GM12878 (cell line): ENCODE results near the gene MYO15B. TPM values are rescaled to one million over a fixed set of nuclear protein-coding genes. Genes with fewer than 3 reads are reported as not detected.
A peak's percentile ranks its signal among the peaks of the same experiment; 100 is the strongest.

Experiments
- ATAC-seq: fragments of 200-7000 bp; cut with Tn5 transposase; 3 replicates; pipeline ENCODE4 v1.9.1; 2020; ENCODE audit warnings: mild to moderate bottlenecking, moderate library complexity
- BruUV-seq: library from RNA; stranded (reverse); fragments of 400-500 nt; replicated peaks from 2 replicates; lab custom pipeline; 2021; lab: Mats Ljungman, UMichigan
- CTCF ChIA-PET: fragments of 300-600 bp; sonication (Branson Sonifier 250); formaldehyde crosslinking; extraction: SDS; loops from one replicate; lab custom pipeline; 2021; ENCODE audit warnings: inconsistent platforms; lab: Yijun Ruan, JAX
- POLR2A ChIA-PET: fragments of 350-600 bp; formaldehyde crosslinking; extraction: SDS; loops from one replicate; lab custom pipeline; 2021; ENCODE audit warnings: inconsistent platforms; lab: Charles Lee
- RAD21 ChIA-PET: fragments of 300-600 bp; sonication (Branson Sonifier 250); formaldehyde crosslinking; loops from one replicate; lab custom pipeline; 2023; ENCODE audit warnings: antibody characterized with exemption; ENCODE audit not compliant: unreplicated experiment; lab: Charles Lee
- SMC1A ChIA-PET: fragments of 300-600 bp; sonication (Branson Sonifier 250); formaldehyde crosslinking; loops from one replicate; lab custom pipeline; 2023; ENCODE audit not compliant: unreplicated experiment, uncharacterized antibody; lab: Charles Lee
- DNase-seq: peaks from one replicate; pipeline ENCODE4 v3.0.0-alpha.2; 2011; ENCODE audit warnings: low read depth, low spot score
- FAIRE-seq: peaks from 3 replicates; lab custom pipeline; 2011; peaks lifted over from hg19 to GRCh38; lab: Jason Lieb, UNC
- H2AFZ ChIP-seq: 2 replicates; pipeline ENCODE4 v1.6.0; 2011; ENCODE audit warnings: low read depth, low read length, control low read depth; ENCODE audit not compliant: control insufficient read depth
- H3K27ac ChIP-seq: 2 replicates; pipeline ENCODE4 v1.5.1; 2011; ENCODE audit warnings: control low read depth; ENCODE audit not compliant: control insufficient read depth, insufficient read depth
- H3K27me3 ChIP-seq, 2 experiments: replicated peaks in 1 of 2; 2 replicates each; pipeline versions ENCODE4 v1.6.0 to v1.6.1; 2011; ENCODE audit warnings: low read length in 1 of 2; ENCODE audit not compliant: control insufficient read depth in 2 of 2, insufficient read depth in 2 of 2
- H3K36me3 ChIP-seq, 2 experiments: 2 replicates each; pipeline ENCODE4 v1.5.1; 2011; ENCODE audit warnings: low read length in 1 of 2; ENCODE audit not compliant: control insufficient read depth in 2 of 2, insufficient read depth in 2 of 2
- H3K4me1 ChIP-seq: 2 replicates; pipeline ENCODE4 v1.6.1; 2011; ENCODE audit warnings: mild to moderate bottlenecking, low read length, moderate library complexity, mixed read lengths; ENCODE audit not compliant: control insufficient read depth, insufficient read depth
- H3K4me2 ChIP-seq: 2 replicates; pipeline ENCODE4 v1.6.0; 2011; ENCODE audit warnings: control low read depth; ENCODE audit not compliant: control insufficient read depth, insufficient read depth
- H3K4me3 ChIP-seq: fragments of 200-600 bp; sonication (generic); 2 replicates; pipeline ENCODE4 v1.5.1; 2016
- H3K79me2 ChIP-seq: 2 replicates; pipeline ENCODE4 v1.6.0; 2011; ENCODE audit warnings: low read length; ENCODE audit not compliant: control insufficient read depth, insufficient read depth
- H3K9ac ChIP-seq: 2 replicates; pipeline ENCODE4 v1.8.0; 2011; ENCODE audit warnings: low read length, control low read depth, mixed read lengths; ENCODE audit not compliant: control insufficient read depth, insufficient read depth
- H3K9me3 ChIP-seq: replicated peaks from 3 replicates; pipeline ENCODE4 v1.5.1; 2011; ENCODE audit warnings: mild to moderate bottlenecking, low read length; ENCODE audit not compliant: control insufficient read depth, insufficient read depth
- H4K20me1 ChIP-seq: 2 replicates; pipeline ENCODE4 v1.6.0; 2011; ENCODE audit not compliant: control insufficient read depth, insufficient read depth
- BHLHE40 ChIP-seq, 2 experiments: fragments of 450-650 bp in 1 of 2; IDR thresholded peaks; 2 replicates each; pipeline ENCODE4 v1.6.1; 2011 to 2017; ENCODE audit warnings: low read depth in 2 of 2, borderline replicate concordance in 1 of 2, improper control_type of control experiment in 1 of 2, low read length in 1 of 2, mild to moderate bottlenecking in 1 of 2
- E2F8 ChIP-seq: fragments of 450-650 bp; IDR thresholded peaks from 2 replicates; pipeline ENCODE4 v1.6.1; 2018; ENCODE audit warnings: mild to moderate bottlenecking, low read depth, moderate library complexity; ENCODE audit not compliant: partially characterized antibody
- MXI1 ChIP-seq: fragments of 150-350 bp; IDR thresholded peaks from 2 replicates; pipeline ENCODE4 v1.6.1; 2011; ENCODE audit warnings: low read depth, mild to moderate bottlenecking, inconsistent platforms, low read length, improper control_type of control experiment
- RUNX3 ChIP-seq: IDR thresholded peaks from 2 replicates; pipeline ENCODE4 v1.6.1; 2012; ENCODE audit warnings: low read length, inconsistent platforms
- TCF7 ChIP-seq: IDR thresholded peaks from 2 replicates; pipeline ENCODE4 v1.6.1; 2014; ENCODE audit warnings: antibody characterized with exemption, borderline replicate concordance
- ZBTB4 ChIP-seq: fragments of 450-650 bp; formaldehyde crosslinking; IDR thresholded peaks from 2 replicates; pipeline ENCODE4 v1.4.0; 2022; ENCODE audit warnings: mild to moderate bottlenecking, moderate library complexity
- WGBS: methylation state at CpG from one replicate; pipeline ENCODE4 v1.1.6; 2016; ENCODE audit warnings: low lambda C conversion rate; ENCODE audit not compliant: insufficient replicate concordance, insufficient coverage; ENCODE audit errors: missing lambda C conversion rate; 5-methylcytosine and 5-hydroxymethylcytosine counted together
- in situ Hi-C: fragments of 300-500 bp; cut with MboI; formaldehyde crosslinking; loops from 9 replicates; pipeline ENCODE4 v1.14.3; 2018; ENCODE audit warnings: mixed read lengths
- intact Hi-C: fragments of 100-400 bp; cut with micrococcal nuclease; formaldehyde crosslinking; loops from one replicate; pipeline ENCODE4 v1.14.2; 2022; ENCODE audit not compliant: unreplicated experiment
- polyA plus RNA-seq, 11 experiments: library from polyadenylated mRNA; depleted of rRNA in 4 of 11; unstranded in 6 of 11; stranded (reverse) in 5 of 11; fragments of >200 nt; fragmentation: Nextera tagmentation in 4 of 11; fragmentation: Illumina TruSeq in 1 of 11; extraction: Ambion mirVana in 4 of 11; extraction: Trizol in 1 of 11; gene quantifications; 1 replicate in 1 of 11; 2 replicates in 10 of 11; pipeline versions ENCODE4 v1.2.1 to v1.2.3, GENCODE V29; 2011 to 2016; ENCODE audit warnings: inconsistent platforms in 2 of 11, missing spikeins in 2 of 11, low read depth in 1 of 11
- total RNA-seq, 4 experiments: library from RNA; depleted of rRNA in 3 of 4; stranded (reverse); fragments of >200 nt in 3 of 4; fragmentation: Illumina TruSeq in 1 of 4; extraction: Trizol in 1 of 4; gene quantifications; 2 replicates each; pipeline versions ENCODE4 v1.2.1 to v1.2.3, GENCODE V29; 2013 to 2021

MYO15B gene
- total and polyA plus RNA-seq, 10 of the 15 experiments (the other 5 are each of a cell fraction or from before 2014, with no cell fraction given), result 0.67 to 15.4 (median 2.3) TPM; not detected in 1

- RAD21 ChIA-PET, result no interaction called here
- BruUV-seq, result no TSS peak
- DNase-seq, result no peak
- Histone ChIP-seq H3K9ac (no peak overlapping the region), H3K4me2 (no peak overlapping the region), H3K9me3 (no peaks in the 10 kb centered on the region), H3K4me1 (peaks cover 12% of the 10 kb centered on the region), H3K4me3 (no peak overlapping the region), H3K27me3 (no peaks in the 10 kb centered on the region), H2AFZ (no peak overlapping the region), H3K27ac (no peak overlapping the region), H3K79me2 (no peaks in the 10 kb centered on the region), H4K20me1 (no peaks in the 10 kb centered on the region), H3K36me3 (no peaks in the 10 kb centered on the region)
- CTCF ChIA-PET, result no interaction called here
- 75% methylated on average over 28 of the region's 29 CpGs for WGBS
- FAIRE-seq, result no peak
- in situ Hi-C loops, result no loop called here
- TF ChIP-seq BHLHE40 (IDR thresholded peaks at IDR 0.05; ENCODE audit: borderline replicate concordance in 1 of 2, low read depth in 2 of 2, low read length in 1 of 2) (0 out of 4 replicates have a peak, but pooled peaks of 1 of the 2 experiments have one; percentile 8), ZBTB4 (CRISPR knock-in tag) (no peak)
- SMC1A ChIA-PET, result no interaction called here
- ATAC-seq, result no peak
- POLR2A ChIA-PET, result no interaction called here
- intact Hi-C loops, result no loop called here
Observed at GRCh38 chr17:75574404-75575036, 13.1 kb upstream of the MYO15B start.

GRCh38 chr17:75575197-75575596, 12.4 kb upstream of the MYO15B start:
- no TSS peak for BruUV-seq
- H2AFZ ChIP-seq, result no peak overlapping the region
- CTCF ChIA-PET, result no interaction called here
- no peak overlapping the region for H3K27ac ChIP-seq
- intact Hi-C loops, result no loop called here
- no peak overlapping the region for H3K9ac ChIP-seq
- in situ Hi-C loops, result no loop called here
- H3K79me2 ChIP-seq, result no peaks in the 10 kb centered on the region
- no peak overlapping the region for H3K4me3 ChIP-seq
- no peak for DNase-seq
- H3K27me3 ChIP-seq, result no peaks in the 10 kb centered on the region
- no peak for TF ChIP-seq MXI1
- no peak for TF ChIP-seq RUNX3
- no peak for TF ChIP-seq TCF7
- TF ChIP-seq E2F8, result no peak
- TF ChIP-seq, all 136 proteins: peak for 0
- H4K20me1 ChIP-seq, result no peaks in the 10 kb centered on the region
- H3K36me3 ChIP-seq, result no peaks in the 10 kb centered on the region
- FAIRE-seq, result no peak
- ChIA-PET RAD21 (no interaction called here), SMC1A (no interaction called here), POLR2A (no interaction called here)
- WGBS, result 78% methylated on average over 10 of the region's 10 CpGs
- no peaks in the 10 kb centered on the region for H3K9me3 ChIP-seq
- H3K4me2 ChIP-seq, result no peak overlapping the region
- ATAC-seq, result no peak
- H3K4me1 ChIP-seq, result peaks cover 12% of the 10 kb centered on the region
